CD4-positive, alpha-beta T cell treated with Interleukin-6 at 100 ng/mL for 8 hours (primary cell): Measurements from ENCODE around the gene PNPLA7.
"Not testable (repeated sequence)": the region's sequence is repeated elsewhere in the genome, so short reads cannot be mapped to it uniquely, and the experiment has no call there.

ENCODE experiments used
- DNase-seq: peaks from one replicate; pipeline ENCODE4 v3.0.0-alpha.2; 2020; ENCODE audit warnings: mixed read lengths, low spot score

Gene PNPLA7

GRCh38 chr9:137417161-137418021 is 132.8 kb downstream of the PNPLA7 start:
- DNase-seq, result no peak

GRCh38 chr9:137416563-137417151 is 133.5 kb downstream of the PNPLA7 start:
- no peak for DNase-seq

- no peak for DNase-seq
Observed at GRCh38 chr9:137416006-137416562, 134.1 kb downstream of the PNPLA7 start.

GRCh38 chr9:137415451-137415850 is 134.8 kb downstream of the PNPLA7 start:
- no peak for DNase-seq

GRCh38 chr9:137412431-137412830 is 137.8 kb downstream of the PNPLA7 start:
- DNase-seq, result no peak

- peak; percentile 30 for DNase-seq
Observed at GRCh38 chr9:137411645-137412380, 138.4 kb downstream of the PNPLA7 start.

- DNase-seq, result no peak
Observed at GRCh38 chr9:137411260-137411644, 138.9 kb downstream of the PNPLA7 start.

- DNase-seq, result no peak
Observed at GRCh38 chr9:137410891-137411249, 139.3 kb downstream of the PNPLA7 start.

- not testable (repeated sequence) for DNase-seq
Observed at GRCh38 chr9:137410236-137410890, 139.8 kb downstream of the PNPLA7 start.
